ENCODE data around the gene RAPGEF1. TPM values are rescaled to one million over a fixed set of nuclear protein-coding genes. Genes with fewer than 3 reads are reported as not detected.

RAPGEF1 gene
- total and polyA plus RNA-seq, 2 donors (not counting 3 experiments of a cell fraction or from before 2014, with no cell fraction given): 50.0 to 124 TPM

GRCh38 chr9:131566158-131566557 is 173.7 kb downstream of the RAPGEF1 start:
- Histone ChIP-seq H3K4me2 (ENCODE audit: insufficient read depth, low read length) (no peak overlapping the region), H3K4me1 (ENCODE audit: control insufficient read depth, extremely low read depth, insufficient read depth, low read length) (no peaks in the 10 kb centered on the region), H3K36me3 (ENCODE audit: control insufficient read depth in 2 of 2, extremely low read depth in 1 of 2, insufficient read depth in 2 of 2, low read length in 2 of 2) (peaks cover 0 to 2% of the 10 kb centered on the region in 2 experiments), H3K4me3 (replicated peaks in 1 of 3; ENCODE audit: insufficient read depth in 1 of 3, low read depth in 1 of 3, low read length in 3 of 3) (no peak overlapping the region), H3K9ac (replicated peaks; ENCODE audit: extremely low read depth, insufficient read depth, low read length) (no peak overlapping the region), H3K27ac (ENCODE audit: insufficient read depth, low read depth, low read length) (no peak overlapping the region), H3K9me1 (replicated peaks; ENCODE audit: control insufficient read depth, extremely low read depth, insufficient read depth, low read length) (no peaks in the 10 kb centered on the region), H2AFZ (ENCODE audit: low read depth, low read length) (no peak overlapping the region), H3K9me3 (replicated peaks; ENCODE audit: control insufficient read depth, insufficient read depth, low read length) (no peaks in the 10 kb centered on the region), H4K20me1 (replicated peaks; ENCODE audit: control insufficient read depth, extremely low read depth, insufficient read depth, low read length) (no peaks in the 10 kb centered on the region), H3K79me2 (ENCODE audit: control insufficient read depth, insufficient read depth, low read length) (no peaks in the 10 kb centered on the region), H3K27me3 (ENCODE audit: control insufficient read depth in 2 of 2, insufficient read depth in 2 of 2, low read length in 2 of 2) (no peaks in the 10 kb centered on the region)
- no peak for FAIRE-seq
- CTCF ChIA-PET: no interaction called here
- no peak for TF ChIP-seq POLR2AphosphoS5 (IDR thresholded peaks at IDR 0.05; ENCODE audit: insufficient read depth, low read depth, low read length)
- no peak for TF ChIP-seq MAX (IDR thresholded peaks at IDR 0.05; ENCODE audit: insufficient read depth, insufficient read length)
- no peak for TF ChIP-seq GATA2 (IDR thresholded peaks at IDR 0.05; ENCODE audit: insufficient read depth, insufficient read length, low read depth, low read length)
- TF ChIP-seq MYC (IDR thresholded peaks at IDR 0.05; ENCODE audit: low read depth, low read length): no peak
- TF ChIP-seq FOS (IDR thresholded peaks at IDR 0.05; ENCODE audit: borderline replicate concordance, insufficient read depth, low read length): no peak
- TF ChIP-seq CTCF (IDR thresholded peaks at IDR 0.05; ENCODE audit: extremely low read depth in 1 of 2, insufficient read depth in 1 of 2, low read depth in 1 of 2, low read length in 2 of 2): no peak
- TF ChIP-seq JUN (IDR thresholded peaks at IDR 0.05; ENCODE audit: borderline replicate concordance, insufficient read depth, insufficient read length, low read depth): no peak
- TF ChIP-seq POLR2A (IDR thresholded peaks at IDR 0.05; ENCODE audit: low read depth, low read length): no peak
- intact Hi-C loops (cut with micrococcal nuclease) (no loop called here), dilution Hi-C loops (cut with MboI; ENCODE audit: extremely low pct_ligation_motif_present, low sequenced_read_pairs) (no loop called here)
- BruUV-seq (replicated peaks): no TSS peak
- no peak for DNase-seq (ENCODE audit: low read depth, low spot score)
- POLR2A ChIA-PET: no interaction called here
